PFSK-1 (cell line): Measurements from ENCODE around the gene SSX4. TPM values are rescaled to one million over a fixed set of nuclear protein-coding genes. Genes with fewer than 3 reads are reported as not detected.
"Not testable (repeated sequence)": the region's sequence is repeated elsewhere in the genome, so short reads cannot be mapped to it uniquely, and the experiment has no call there.

ENCODE experiments used
- FOXP2 ChIP-seq: optimal IDR thresholded peaks from 2 replicates; pipeline ENCODE3; 2011; ENCODE audit warnings: borderline replicate concordance, control low read depth, inconsistent platforms; ENCODE audit not compliant: insufficient read depth; ENCODE audit errors: extremely low read length, extremely low read depth
- POLR2AphosphoS5 ChIP-seq: IDR thresholded peaks from 2 replicates; pipeline ENCODE4 v1.6.1; 2012; ENCODE audit warnings: low read depth, mild to moderate bottlenecking, control low read depth, low read length, moderate library complexity
- REST ChIP-seq, 2 experiments: IDR thresholded peaks; 2 replicates each; pipeline versions ENCODE4 v1.6.1 to v1.8.0; 2011 to 2012; ENCODE audit warnings: low read depth in 2 of 2, low read length in 2 of 2, control low read depth in 1 of 2, inconsistent platforms in 1 of 2, mild to moderate bottlenecking in 1 of 2, moderate library complexity in 1 of 2; ENCODE audit not compliant: insufficient read depth in 1 of 2
- SIN3A ChIP-seq: IDR thresholded peaks from 2 replicates; pipeline ENCODE4 v1.6.1; 2012; ENCODE audit warnings: mild to moderate bottlenecking, low read length, moderate library complexity, borderline replicate concordance; ENCODE audit not compliant: insufficient read depth
- TAF1 ChIP-seq: IDR thresholded peaks from 2 replicates; pipeline ENCODE4 v1.6.1; 2012; ENCODE audit warnings: low read length, control low read depth, borderline replicate concordance; ENCODE audit not compliant: insufficient read depth
- polyA plus RNA-seq: library from polyadenylated mRNA; unstranded; fragments of >200 nt; gene quantifications from one replicate; pipeline ENCODE4 v1.2.1, GENCODE V29; 2012; ENCODE audit warnings: low read depth, missing spikeins; ENCODE audit not compliant: insufficient read length

SSX4 gene
- not detected for polyA plus RNA-seq

GRCh38 chrX:48383239-48383638 lies at the start of gene SSX4:
Gene SSX4 (plus strand): TSS chrX:48383539. CDS start chrX:48384054, 515 bp downstream.
- TF ChIP-seq SIN3A; FOXP2; REST (IDR thresholded peaks at IDR 0.05; ENCODE audit: insufficient read depth in 1 of 2, low read depth in 2 of 2, low read length in 2 of 2): not testable (repeated sequence)

GRCh38 chrX:48346059-48346458 lies 37.3 kb upstream of the SSX4 start:
- TF ChIP-seq REST (IDR thresholded peaks at IDR 0.05; ENCODE audit: insufficient read depth in 1 of 2, low read depth in 2 of 2, low read length in 2 of 2): peak in 1 of 2 experiments; percentile 75; a peak in 2 of 4 replicates

DNA sequence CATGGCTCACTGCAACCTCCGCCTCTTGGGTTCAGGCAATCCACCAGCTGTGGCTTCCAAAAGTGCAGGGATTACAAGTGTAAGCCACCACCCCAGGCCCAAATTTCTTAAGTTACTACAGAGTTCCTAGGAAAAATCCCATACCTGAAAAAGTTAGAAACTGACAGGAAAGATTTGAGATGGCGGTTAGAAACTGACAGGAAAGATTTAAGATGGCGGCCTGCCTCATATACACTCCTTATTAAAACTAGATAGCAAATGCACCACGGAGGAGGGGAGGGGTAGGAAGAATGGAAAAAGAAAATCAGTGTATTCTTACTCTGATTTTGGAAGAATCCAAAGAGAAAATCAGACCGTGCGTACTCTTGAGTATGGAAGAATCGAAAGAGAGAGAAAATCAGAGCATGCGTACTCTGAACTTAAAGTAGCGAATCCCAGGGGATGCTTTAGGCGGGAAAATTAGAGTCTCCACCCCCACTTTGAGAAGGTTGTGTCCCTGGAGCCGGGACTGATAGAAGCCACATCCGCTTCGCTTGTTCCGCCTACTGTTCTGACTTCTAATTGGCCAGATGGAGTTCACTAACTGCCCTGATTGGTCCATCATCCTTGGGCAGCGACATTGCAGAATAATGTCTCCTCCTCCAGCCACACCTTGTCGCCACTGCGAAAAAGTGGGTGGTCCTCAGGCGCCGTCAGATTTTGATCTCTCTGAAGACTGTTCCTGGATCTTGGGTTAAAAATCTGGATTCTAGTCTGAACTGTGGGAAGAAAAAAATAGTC lies 26.8 kb upstream of the SSX4 start, which contains the start of gene SSX3:
Gene SSX3 (minus strand): TSS at position 389 of the 780 bp plus-strand sequence. CDS start 1,454 bp downstream, outside the sequence.
- not testable (repeated sequence) for TF ChIP-seq POLR2AphosphoS5; TAF1; REST (IDR thresholded peaks at IDR 0.05; ENCODE audit: insufficient read depth in 1 of 2, low read depth in 2 of 2, low read length in 2 of 2)

GRCh38 chrX:48357681-48358080 lies 25.7 kb upstream of the SSX4 start:
- no peak for TF ChIP-seq POLR2AphosphoS5
- TF ChIP-seq SIN3A: no peak
- TF ChIP-seq FOXP2: no peak
- no peak for TF ChIP-seq REST (IDR thresholded peaks at IDR 0.05; ENCODE audit: insufficient read depth in 1 of 2, low read depth in 2 of 2, low read length in 2 of 2)
- TF ChIP-seq TAF1: no peak

DNA sequence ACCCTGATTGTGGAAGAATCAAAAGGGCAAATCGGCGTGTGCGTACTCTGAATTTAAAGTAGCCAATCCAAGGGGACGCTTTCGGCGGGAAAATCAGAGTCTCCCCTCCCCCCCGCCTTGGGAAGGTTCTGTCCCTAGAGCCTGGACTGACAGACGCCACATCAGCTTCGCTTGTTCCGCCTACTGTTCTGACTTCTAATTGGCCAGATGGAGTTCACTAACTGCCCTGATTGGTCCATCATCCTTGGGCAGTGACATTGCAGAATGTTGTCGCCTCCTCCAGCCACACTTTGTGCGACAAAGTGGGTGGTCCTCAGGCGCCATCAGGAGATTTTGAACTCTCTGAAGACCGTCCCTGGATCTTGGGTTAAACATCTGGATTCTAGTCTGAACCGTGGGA lies 28.5 kb downstream of the SSX4 start, which contains the start of gene SSX4B:
Gene SSX4B (minus strand): TSS at position 101 of the 400 bp plus-strand sequence. CDS start 588 bp downstream, outside the sequence.
- TF ChIP-seq TAF1; POLR2AphosphoS5; REST (IDR thresholded peaks at IDR 0.05; ENCODE audit: insufficient read depth in 1 of 2, low read depth in 2 of 2, low read length in 2 of 2): not testable (repeated sequence)
